GM21737 (cell line): ENCODE results near the gene ODAD4.

Experiments used
- ATAC-seq: cut with Tn5 transposase; IDR thresholded peaks from one replicate; pipeline ENCODE4 v1.9.1; 2021; ENCODE audit warnings: mild to moderate bottlenecking, moderate library complexity; ENCODE audit not compliant: unreplicated experiment

The ODAD4 gene

GRCh38 chr17:41967141-41967920, 36.9 kb downstream of the ODAD4 start:
- no peak for ATAC-seq

GRCh38 chr17:41967921-41968578, 37.6 kb downstream of the ODAD4 start:
- ATAC-seq, result no peak

GRCh38 chr17:41968676-41969075, 38.3 kb downstream of the ODAD4 start:
- ATAC-seq, result no peak

- ATAC-seq, result no peak
These were observed 40.5 kb downstream of the ODAD4 start for GRCh38 chr17:41970901-41971331.

GRCh38 chr17:41971721-41972523, 41.5 kb downstream of the ODAD4 start:
- no peak for ATAC-seq

DNA sequence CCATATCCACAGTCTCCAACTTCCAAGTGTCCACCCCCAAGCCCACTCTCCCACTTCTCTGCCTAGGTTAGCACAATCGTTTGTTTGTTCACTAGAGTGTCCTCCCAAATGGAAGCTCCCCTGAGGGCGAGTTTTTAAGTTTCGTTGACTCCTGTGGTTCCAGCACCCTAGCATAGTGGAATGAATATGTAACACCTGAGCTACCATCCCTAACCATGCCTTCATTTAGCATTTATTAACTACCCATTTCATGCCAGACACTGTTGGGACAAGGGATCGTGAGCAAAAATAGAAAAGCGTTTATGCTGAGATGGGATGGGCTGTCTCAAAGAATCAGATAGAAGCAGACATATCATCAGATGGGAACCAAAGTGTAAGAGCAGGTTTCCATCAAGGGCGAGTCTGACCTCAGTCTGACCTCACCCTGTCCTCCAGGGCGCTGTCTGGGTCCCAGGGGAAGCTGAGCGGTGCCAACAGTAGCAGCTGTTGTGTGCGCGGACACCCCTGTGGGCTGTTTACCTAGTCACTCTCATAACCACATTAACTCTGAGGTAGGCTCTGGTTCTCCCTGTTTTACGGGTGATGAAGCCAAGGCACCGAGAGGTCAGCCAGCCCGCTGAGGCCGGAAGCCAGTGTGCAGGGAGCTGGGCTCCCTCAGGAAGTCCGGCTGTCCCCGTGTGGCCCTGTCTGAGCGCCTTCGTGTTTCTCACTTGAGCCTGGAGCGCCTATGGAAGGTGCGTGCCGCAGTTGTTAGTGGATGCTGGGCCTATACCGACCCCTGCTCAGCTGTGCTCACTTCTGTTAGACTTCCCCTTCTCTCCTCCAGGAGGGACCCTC, 42.4 kb downstream of the ODAD4 start:
- ATAC-seq, result no peak

- no peak for ATAC-seq
These were observed 43.0 kb downstream of the ODAD4 start for GRCh38 chr17:41973408-41973811.

DNA sequence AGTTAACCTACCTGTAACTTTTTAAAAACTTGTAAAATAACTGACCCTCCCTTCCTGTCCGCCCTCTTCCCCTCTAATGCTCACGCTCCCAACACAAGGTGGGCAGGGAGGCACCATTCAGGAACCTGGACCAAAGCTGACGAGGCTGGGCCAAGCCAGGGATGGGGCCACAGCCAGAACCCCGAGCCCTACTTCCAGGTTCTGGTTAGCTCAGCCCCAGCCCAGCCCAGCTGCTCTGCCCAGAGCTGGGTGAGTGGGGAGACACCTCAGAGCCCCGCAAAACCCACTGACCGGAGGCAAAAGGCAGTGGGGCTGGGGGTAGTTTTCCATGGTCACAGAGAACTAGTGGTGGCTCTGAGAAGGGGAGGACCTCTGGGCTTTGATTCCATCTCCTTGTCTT, 43.6 kb downstream of the ODAD4 start:
- ATAC-seq, result no peak

GRCh38 chr17:41974658-41975057, 44.2 kb downstream of the ODAD4 start:
- no peak for ATAC-seq

DNA sequence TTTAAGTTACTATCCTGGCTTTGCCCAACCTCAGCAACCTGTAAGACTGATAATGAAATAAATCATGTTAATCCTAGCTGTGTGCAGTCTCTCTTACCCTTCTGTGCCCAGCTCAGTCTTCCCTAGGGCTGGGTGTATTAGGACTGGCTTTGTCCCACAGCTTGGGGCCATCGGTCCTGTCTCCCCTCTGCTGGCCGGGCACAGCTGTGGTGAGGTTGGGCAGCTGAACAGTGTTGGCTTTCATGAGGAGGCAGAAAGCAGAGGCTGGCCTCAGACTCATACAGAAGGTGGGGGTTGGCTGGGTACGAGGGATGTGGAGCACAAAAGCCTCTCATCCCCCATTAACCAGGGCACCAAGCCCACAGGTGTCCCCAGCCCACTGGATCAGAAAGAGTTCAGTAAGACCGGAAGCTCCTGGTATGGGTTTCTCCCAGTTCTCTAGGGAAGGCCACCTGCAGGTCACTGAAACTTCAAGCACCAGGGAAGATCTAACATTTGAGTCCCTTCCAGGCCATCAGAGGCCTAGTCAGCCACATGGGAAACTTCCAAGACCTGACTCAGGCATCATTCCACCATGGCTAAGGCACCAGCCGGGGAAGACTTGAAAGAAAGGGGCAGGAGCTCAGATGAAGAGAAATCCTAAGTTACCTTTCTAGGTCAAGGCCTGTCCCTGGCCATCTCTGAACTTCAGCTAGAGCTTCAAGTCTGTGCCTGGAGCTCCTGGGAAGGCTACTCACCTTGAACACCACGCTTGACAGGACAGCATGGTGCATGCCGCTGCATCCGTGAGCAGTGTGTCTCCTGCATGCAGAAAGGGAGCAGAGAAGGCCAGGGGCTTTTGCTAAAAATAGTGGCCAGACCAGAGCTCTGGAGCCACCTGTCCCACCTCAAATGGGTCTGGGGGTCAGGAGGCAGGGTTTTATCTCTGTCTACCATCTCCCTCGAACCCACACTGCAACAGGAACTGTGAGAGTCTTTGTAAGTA, 45.0 kb downstream of the ODAD4 start:
- no peak for ATAC-seq

DNA sequence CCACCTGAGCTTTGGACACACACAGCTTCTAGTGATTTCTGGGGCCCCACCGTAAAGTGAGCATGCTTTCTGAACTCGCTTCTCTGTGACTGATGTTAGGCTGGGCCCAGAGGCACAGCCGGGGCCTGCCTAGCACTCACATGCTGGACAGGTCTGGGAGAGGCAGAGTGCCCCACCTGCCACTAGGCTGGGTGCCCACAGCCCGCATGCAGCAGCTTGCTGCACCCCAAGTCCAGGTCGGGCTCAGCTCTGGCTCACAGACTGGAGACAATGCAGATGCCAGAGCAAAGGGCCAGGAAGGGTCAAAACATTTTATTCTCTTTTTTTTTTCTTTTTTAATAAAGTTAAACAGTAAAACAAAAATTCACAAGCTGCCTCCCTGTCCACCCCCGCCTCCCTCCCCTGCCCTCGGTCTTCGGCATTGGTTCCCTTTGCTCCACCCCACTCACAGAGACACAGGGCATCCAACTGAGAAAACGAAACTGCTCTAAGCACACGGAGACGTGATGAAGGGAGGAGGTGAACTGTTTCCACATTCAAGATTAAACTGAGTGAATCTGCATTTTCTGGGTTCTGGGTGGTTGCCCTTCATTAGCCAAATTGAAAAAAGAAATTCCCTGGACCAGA, 45.8 kb downstream of the ODAD4 start:
- no peak for ATAC-seq

GRCh38 chr17:41977991-41978390, 47.6 kb downstream of the ODAD4 start:
- ATAC-seq, result no peak

DNA sequence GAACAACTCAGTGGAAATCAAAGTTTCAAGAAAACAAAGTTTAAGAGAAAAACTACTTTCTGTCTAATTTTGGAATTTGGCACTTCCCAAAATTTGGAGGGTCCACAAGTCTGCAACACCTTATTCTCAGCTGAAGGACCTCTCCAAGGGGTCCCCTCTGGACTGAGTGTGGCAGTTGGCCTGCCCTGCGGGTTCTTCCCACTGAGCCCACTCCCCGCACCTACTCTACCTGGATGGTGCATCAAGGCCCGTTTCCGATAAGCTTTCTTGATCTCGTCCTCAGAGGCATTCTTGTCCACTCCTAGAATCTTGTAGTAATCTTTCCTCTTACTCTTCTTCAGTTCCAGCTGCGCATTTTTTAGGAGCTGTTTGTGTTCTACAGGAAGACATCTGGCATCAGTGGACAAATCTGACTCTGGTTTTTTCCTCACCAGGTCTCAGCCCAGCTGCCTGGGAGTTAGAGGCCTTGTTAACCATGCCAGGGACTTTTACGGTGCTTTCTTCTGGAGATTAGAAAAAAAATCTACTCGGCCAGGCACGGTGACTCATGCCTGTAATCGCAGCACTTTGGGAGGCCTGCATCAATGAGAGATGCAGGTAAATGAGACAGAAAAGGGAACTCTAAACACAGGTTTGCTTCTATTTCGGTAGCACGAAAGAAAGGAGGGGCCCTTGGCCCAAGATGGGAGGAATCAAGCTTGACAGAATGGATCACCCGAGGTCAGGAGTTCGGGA, 51.8 kb downstream of the ODAD4 start:
- ATAC-seq, result no peak

DNA sequence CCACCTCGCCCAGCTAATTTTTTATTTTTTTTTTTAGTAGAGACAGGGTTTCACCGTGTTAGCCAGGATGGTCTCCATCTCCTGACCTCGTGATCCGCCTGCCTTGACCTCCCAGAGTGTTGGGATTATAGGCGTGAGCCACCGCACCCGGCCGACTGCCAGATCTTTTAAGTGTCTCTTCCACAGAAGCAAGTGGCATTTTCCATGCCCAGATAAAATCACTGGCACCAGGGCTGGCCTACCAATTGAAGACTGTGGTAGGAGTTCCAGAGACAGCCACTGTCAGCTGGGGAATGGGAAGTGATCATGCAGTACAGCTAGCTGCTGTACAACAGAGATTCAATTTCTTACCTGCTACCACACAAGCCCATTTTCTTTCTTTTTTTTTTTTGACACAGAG, 54.0 kb downstream of the ODAD4 start:
- no peak for ATAC-seq

- ATAC-seq, result no peak
These were observed 55.5 kb downstream of the ODAD4 start for GRCh38 chr17:41985919-41986318.

DNA sequence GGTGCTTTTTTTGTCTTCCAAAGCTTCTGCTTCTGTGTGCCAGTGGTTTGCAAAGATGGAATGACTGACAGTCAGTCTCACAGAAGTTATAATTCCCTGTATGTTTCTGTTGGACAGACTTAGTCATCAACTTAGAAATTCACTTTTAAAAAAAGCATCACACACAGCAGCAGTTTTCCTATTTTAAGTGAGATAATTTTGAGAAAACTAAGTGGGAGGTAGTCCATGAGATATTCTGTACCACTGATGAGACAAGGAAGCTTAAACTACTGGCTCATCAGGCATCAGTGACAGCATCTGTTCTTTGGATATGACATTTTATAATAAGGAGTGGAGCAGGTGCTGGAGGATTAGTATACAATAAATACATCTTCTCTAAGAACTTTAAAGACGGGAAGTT, 56.2 kb downstream of the ODAD4 start:
- no peak for ATAC-seq

GRCh38 chr17:41987642-41988041, 57.2 kb downstream of the ODAD4 start:
- no peak for ATAC-seq

- ATAC-seq, result no peak
These were observed 58.0 kb downstream of the ODAD4 start for GRCh38 chr17:41988418-41988817.
